Measurements from ENCODE around the gene MYBPC2. TPM values are rescaled to one million over a fixed set of nuclear protein-coding genes. Genes with fewer than 3 reads are reported as not detected.

MYBPC2 gene
- total RNA-seq, 6 experiments from 2014 or later: 0.12 to 0.56 (median 0.30) TPM; not detected in 3

- WGBS (ENCODE audit: insufficient coverage, low coverage, low lambda C conversion rate, missing lambda C conversion rate): 8% methylated on average over 7 of the region's 37 CpGs
- peak; percentile 72 to 86 (median 85) for ATAC-seq
- H3K9me3 ChIP-seq: no peaks in the 10 kb centered on the region
- peak; percentile 70 to 78 (median 77) for DNase-seq
- TF ChIP-seq CTCF (IDR thresholded peaks at IDR 0.05) (peak; percentile 75 to 94 (median 80)), POLR2A (IDR thresholded peaks at IDR 0.05) (no peak)
- H3K27ac ChIP-seq: no peak overlapping the region
- H3K4me3 ChIP-seq: no peak overlapping the region
- no peaks in the 10 kb centered on the region for H3K27me3 ChIP-seq
- intact Hi-C loops (cut with DNase I): no loop called here
- no peaks in the 10 kb centered on the region for H3K36me3 ChIP-seq
- no peaks in the 10 kb centered on the region for H3K4me1 ChIP-seq
Measured at GRCh38 chr19:50414864-50415660, 17.6 kb upstream of the MYBPC2 start.

- WGBS (ENCODE audit: insufficient coverage, low coverage, low lambda C conversion rate, missing lambda C conversion rate): no CpG with 5 or more reads among the region's 22 CpGs
- TF ChIP-seq CTCF (IDR thresholded peaks at IDR 0.05) (no peak), POLR2A (IDR thresholded peaks at IDR 0.05) (no peak)
- H3K4me1 ChIP-seq: no peaks in the 10 kb centered on the region
- no peak overlapping the region for H3K4me3 ChIP-seq
- no peaks in the 10 kb centered on the region for H3K9me3 ChIP-seq
- no peaks in the 10 kb centered on the region for H3K36me3 ChIP-seq
- intact Hi-C loops (cut with DNase I): no loop called here
- no peak overlapping the region for H3K27ac ChIP-seq
- ATAC-seq: peak; percentile 16 to 54 (median 36)
- no peaks in the 10 kb centered on the region for H3K27me3 ChIP-seq
- peak in 1 of 3 donors; percentile 54 for DNase-seq
Measured at GRCh38 chr19:50415661-50416033, 17.0 kb upstream of the MYBPC2 start.

- 75% methylated on average over 9 of the region's 35 CpGs for WGBS (ENCODE audit: insufficient coverage, low coverage, low lambda C conversion rate, missing lambda C conversion rate)
- intact Hi-C loops (cut with DNase I): no loop called here
- Histone ChIP-seq H3K4me3 (no peak overlapping the region), H3K9me3 (no peaks in the 10 kb centered on the region), H3K36me3 (no peaks in the 10 kb centered on the region), H3K27ac (no peak overlapping the region), H3K4me1 (no peaks in the 10 kb centered on the region), H3K27me3 (no peaks in the 10 kb centered on the region)
- no peak for DNase-seq
- TF ChIP-seq CTCF (IDR thresholded peaks at IDR 0.05) (no peak), POLR2A (IDR thresholded peaks at IDR 0.05) (no peak)
- ATAC-seq: no peak
Measured at GRCh38 chr19:50416034-50416977, 16.4 kb upstream of the MYBPC2 start.

GRCh38 chr19:50417111-50418081 lies 15.3 kb upstream of the MYBPC2 start:
- WGBS (ENCODE audit: insufficient coverage, low coverage, low lambda C conversion rate, missing lambda C conversion rate): 70% methylated on average over 2 of the region's 42 CpGs
- Histone ChIP-seq H3K4me3 (no peak overlapping the region), H3K4me1 (no peaks in the 10 kb centered on the region), H3K27me3 (no peaks in the 10 kb centered on the region), H3K36me3 (no peaks in the 10 kb centered on the region), H3K27ac (no peak overlapping the region), H3K9me3 (no peaks in the 10 kb centered on the region)
- intact Hi-C loops (cut with DNase I): no loop called here
- TF ChIP-seq POLR2A (IDR thresholded peaks at IDR 0.05) (no peak), CTCF (IDR thresholded peaks at IDR 0.05) (no peak)
- no peak for DNase-seq
- ATAC-seq: no peak

Measured in right lobe of liver (tissue), 6 donors.